ENCODE results near the gene TTLL11. TPM values are rescaled to one million over a fixed set of nuclear protein-coding genes. Genes with fewer than 3 reads are reported as not detected.

The TTLL11 gene
- total and polyA plus RNA-seq, 2 experiments from 2014 or later = 0.57 to 1.4 TPM

DNA sequence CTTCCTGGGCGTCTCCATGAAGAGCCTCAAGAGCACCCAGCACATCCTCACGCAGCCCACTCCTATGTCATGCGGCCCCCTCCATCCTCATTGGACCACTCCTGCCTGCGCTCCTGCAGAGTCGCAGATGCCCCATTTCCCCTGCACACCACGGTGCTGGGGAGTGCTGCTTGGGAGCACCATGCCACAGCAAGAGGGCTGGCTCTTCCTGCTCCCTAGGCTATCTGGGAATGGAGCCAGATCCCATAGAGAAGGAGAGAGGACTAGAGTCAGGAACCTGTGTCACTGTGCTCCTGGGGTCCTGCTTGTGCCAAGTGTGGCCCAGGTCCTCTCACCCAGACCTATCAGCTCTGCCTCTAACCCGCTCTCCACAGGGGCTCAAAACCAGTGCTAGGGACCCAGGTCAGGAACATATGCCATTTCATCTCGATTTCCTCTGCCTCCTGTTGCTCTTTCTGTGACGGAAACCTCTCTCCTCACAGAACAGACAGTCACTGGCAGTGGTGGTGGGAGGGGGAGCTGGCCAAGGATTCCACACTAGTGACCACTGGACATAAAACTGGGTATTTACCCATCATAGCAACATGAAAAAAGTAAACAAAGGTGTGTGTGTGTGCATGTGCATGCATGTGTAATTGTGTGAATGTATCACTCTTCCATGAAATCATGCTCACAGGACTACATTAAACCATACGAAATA lies 178.4 kb downstream of the TTLL11 start:
- H3K4me3 ChIP-seq = no peak overlapping the region
- no peaks in the 10 kb centered on the region for H3F3A ChIP-seq (replicated peaks; ENCODE audit: low read depth)
- no peaks in the 10 kb centered on the region for H3K9me2 ChIP-seq (ENCODE audit: insufficient read depth)
- H3K4me2 ChIP-seq = no peak overlapping the region
- H3K79me2 ChIP-seq (replicated peaks; ENCODE audit: insufficient read depth) = no peaks in the 10 kb centered on the region
- no peak overlapping the region for H2AFZ ChIP-seq
- H3K4me1 Mint-ChIP-seq = peaks cover 3% of the 10 kb centered on the region; the same call in 2 of the 3 replicates
- no peaks in the 10 kb centered on the region for H3K36me3 Mint-ChIP-seq (ENCODE audit: low read depth)
- TF ChIP-seq EZH2phosphoT487 (IDR thresholded peaks at IDR 0.05; ENCODE audit: unreplicated experiment) = no peak
- TF ChIP-seq, protein P1, sequence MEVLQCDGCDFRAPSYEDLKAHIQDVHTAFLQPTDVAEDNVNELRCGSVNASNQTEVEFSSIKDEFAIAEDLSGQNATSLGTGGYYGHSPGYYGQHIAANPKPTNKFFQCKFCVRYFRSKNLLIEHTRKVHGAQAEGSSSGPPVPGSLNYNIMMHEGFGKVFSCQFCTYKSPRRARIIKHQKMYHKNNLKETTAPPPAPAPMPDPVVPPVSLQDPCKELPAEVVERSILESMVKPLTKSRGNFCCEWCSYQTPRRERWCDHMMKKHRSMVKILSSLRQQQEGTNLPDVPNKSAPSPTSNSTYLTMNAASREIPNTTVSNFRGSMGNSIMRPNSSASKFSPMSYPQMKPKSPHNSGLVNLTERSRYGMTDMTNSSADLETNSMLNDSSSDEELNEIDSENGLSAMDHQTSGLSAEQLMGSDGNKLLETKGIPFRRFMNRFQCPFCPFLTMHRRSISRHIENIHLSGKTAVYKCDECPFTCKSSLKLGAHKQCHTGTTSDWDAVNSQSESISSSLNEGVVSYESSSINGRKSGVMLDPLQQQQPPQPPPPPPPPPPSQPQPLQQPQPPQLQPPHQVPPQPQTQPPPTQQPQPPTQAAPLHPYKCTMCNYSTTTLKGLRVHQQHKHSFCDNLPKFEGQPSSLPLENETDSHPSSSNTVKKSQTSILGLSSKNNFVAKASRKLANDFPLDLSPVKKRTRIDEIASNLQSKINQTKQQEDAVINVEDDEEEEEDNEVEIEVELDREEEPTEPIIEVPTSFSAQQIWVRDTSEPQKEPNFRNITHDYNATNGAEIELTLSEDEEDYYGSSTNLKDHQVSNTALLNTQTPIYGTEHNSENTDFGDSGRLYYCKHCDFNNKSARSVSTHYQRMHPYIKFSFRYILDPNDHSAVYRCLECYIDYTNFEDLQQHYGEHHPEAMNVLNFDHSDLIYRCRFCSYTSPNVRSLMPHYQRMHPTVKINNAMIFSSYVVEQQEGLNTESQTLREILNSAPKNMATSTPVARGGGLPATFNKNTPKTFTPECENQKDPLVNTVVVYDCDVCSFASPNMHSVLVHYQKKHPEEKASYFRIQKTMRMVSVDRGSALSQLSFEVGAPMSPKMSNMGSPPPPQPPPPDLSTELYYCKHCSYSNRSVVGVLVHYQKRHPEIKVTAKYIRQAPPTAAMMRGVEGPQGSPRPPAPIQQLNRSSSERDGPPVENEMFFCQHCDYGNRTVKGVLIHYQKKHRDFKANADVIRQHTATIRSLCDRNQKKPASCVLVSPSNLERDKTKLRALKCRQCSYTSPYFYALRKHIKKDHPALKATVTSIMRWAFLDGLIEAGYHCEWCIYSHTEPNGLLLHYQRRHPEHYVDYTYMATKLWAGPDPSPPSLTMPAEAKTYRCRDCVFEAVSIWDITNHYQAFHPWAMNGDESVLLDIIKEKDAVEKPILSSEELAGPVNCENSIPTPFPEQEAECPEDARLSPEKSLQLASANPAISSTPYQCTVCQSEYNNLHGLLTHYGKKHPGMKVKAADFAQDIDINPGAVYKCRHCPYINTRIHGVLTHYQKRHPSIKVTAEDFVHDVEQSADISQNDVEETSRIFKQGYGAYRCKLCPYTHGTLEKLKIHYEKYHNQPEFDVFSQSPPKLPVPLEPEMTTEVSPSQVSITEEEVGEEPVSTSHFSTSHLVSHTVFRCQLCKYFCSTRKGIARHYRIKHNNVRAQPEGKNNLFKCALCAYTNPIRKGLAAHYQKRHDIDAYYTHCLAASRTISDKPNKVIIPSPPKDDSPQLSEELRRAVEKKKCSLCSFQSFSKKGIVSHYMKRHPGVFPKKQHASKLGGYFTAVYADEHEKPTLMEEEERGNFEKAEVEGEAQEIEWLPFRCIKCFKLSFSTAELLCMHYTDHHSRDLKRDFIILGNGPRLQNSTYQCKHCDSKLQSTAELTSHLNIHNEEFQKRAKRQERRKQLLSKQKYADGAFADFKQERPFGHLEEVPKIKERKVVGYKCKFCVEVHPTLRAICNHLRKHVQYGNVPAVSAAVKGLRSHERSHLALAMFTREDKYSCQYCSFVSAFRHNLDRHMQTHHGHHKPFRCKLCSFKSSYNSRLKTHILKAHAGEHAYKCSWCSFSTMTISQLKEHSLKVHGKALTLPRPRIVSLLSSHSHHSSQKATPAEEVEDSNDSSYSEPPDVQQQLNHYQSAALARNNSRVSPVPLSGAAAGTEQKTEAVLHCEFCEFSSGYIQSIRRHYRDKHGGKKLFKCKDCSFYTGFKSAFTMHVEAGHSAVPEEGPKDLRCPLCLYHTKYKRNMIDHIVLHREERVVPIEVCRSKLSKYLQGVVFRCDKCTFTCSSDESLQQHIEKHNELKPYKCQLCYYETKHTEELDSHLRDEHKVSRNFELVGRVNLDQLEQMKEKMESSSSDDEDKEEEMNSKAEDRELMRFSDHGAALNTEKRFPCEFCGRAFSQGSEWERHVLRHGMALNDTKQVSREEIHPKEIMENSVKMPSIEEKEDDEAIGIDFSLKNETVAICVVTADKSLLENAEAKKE (CRISPR knock-in tag; IDR thresholded peaks at IDR 0.05) = no peak
- TF ChIP-seq, protein P2, sequence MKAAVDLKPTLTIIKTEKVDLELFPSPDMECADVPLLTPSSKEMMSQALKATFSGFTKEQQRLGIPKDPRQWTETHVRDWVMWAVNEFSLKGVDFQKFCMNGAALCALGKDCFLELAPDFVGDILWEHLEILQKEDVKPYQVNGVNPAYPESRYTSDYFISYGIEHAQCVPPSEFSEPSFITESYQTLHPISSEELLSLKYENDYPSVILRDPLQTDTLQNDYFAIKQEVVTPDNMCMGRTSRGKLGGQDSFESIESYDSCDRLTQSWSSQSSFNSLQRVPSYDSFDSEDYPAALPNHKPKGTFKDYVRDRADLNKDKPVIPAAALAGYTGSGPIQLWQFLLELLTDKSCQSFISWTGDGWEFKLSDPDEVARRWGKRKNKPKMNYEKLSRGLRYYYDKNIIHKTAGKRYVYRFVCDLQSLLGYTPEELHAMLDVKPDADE (IDR thresholded peaks at IDR 0.05) = no peak
- H3K27ac Mint-ChIP-seq = no peak overlapping the region
- no peak overlapping the region for H3K27ac ChIP-seq (ENCODE audit: low read depth)
- DNase-seq (ENCODE audit: low spot score) (no peak), ATAC-seq (no peak)
- no peak overlapping the region for H3K4me3 Mint-ChIP-seq
- no peaks in the 10 kb centered on the region for H4K20me1 ChIP-seq (replicated peaks; ENCODE audit: insufficient read depth)
- no peaks in the 10 kb centered on the region for H3K4me1 ChIP-seq (ENCODE audit: insufficient read depth)
- no peaks in the 10 kb centered on the region for H3K36me3 ChIP-seq (ENCODE audit: insufficient read depth)
- no peaks in the 10 kb centered on the region for H3K27me3 ChIP-seq (ENCODE audit: insufficient read depth)
- H3K27me3 Mint-ChIP-seq (ENCODE audit: insufficient read depth, low read depth, poor library complexity) = no peaks in the 10 kb centered on the region
- no peaks in the 10 kb centered on the region for H3K9me3 Mint-ChIP-seq
